Islet of Langerhans (tissue), 1 donor: ENCODE data around the gene SLC24A3.

Experiments used
- FAIRE-seq: peaks from one replicate; lab custom pipeline; 2011; peaks lifted over from hg19 to GRCh38; lab: Jason Lieb, UNC

The SLC24A3 gene

DNA sequence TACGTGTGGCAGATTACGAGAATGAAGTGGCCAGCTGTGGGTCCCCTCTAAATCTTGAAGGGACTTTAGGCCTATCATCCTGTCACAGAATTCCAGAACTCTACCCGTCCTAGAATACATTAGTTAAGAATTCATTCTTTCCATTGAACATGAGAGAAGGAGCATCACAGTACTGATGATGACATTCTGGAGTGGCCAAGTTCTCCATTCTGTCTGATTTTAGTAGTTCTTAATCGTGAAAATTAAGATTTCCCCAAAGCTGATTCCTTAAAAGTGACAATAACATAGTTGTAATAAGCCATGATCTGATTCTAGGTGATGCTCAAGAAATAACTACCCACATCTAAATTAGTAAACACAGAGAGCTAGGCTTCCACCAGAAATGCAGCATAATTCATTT is 510.6 kb downstream of the SLC24A3 start:
- no peak for FAIRE-seq

GRCh38 chr20:19723813-19724430 is 511.5 kb downstream of the SLC24A3 start:
- FAIRE-seq, result no peak

GRCh38 chr20:19725373-19725772 is 512.9 kb downstream of the SLC24A3 start:
- no peak for FAIRE-seq

- peak; percentile 41 for FAIRE-seq
Observed at GRCh38 chr20:19725814-19726525, 513.5 kb downstream of the SLC24A3 start.

DNA sequence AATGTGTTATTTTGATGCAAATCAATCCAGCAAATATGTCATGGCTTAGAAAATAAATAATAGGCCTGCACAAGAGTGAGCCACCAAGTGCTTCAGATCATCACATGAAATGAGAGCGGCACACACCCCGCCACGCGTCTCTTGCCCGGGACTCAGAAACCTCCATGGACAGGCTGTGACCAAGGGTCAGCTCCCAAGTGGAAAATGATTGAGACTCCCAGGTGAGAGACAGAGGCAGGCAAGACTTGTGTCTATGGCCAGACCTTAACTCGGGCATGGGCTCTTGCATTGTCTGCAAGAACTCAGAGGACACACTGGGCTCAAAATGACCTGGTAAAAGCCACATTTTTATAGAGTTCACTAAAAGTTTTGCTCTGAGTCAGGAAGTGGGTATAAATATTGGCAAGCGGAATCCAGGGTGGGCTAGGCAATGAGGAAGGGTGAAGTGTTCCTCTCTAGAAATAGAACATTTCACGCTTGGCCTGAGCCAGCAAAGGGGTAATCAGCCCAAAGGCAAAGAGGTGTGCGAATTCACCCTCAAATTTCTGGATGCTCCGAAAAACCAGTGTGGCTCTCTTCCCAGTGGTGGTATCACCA is 514.9 kb downstream of the SLC24A3 start:
- FAIRE-seq, result no peak

GRCh38 chr20:19729672-19730071 is 517.2 kb downstream of the SLC24A3 start:
- no peak for FAIRE-seq

DNA sequence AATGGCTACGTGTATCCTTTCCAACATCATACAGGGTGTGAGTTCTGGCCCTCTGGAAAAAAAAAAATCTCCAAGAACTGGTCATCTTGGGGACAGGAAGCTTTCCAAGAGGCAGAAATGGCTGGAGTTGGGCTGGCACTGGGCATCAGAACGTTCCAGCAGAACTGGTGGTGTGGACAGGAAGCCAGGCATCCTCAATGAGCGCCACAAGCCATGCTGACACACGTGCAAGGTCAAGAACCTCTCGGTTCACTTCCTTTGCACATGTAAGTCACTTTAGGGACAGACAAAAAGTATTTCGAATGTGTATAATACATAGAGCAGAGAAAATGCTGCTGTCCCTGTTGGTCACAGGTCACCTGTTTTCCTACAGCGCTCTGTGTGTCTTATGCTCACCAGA is 518.3 kb downstream of the SLC24A3 start:
- FAIRE-seq, result no peak

GRCh38 chr20:19734811-19735210 is 522.4 kb downstream of the SLC24A3 start:
- no peak for FAIRE-seq

DNA sequence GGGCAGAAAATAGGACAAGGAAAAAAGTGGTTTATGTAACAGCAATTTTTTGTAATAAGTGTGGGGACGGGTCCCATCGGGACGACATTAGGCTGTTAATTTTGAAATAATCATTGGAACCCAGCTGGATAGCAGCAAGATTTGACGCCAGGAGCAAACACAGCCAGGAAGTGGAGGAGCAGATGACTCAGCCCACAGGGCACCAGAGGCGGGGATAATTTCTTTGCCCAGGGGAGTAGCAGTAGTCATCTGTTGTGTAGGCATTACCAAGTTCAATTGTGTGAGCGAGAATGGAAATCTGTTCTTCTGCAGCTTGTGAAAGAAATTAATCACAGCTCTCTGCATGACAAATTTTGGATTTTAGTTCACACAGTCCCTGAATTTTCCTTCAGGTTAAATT is 523.0 kb downstream of the SLC24A3 start:
- peak; percentile 86 for FAIRE-seq

DNA sequence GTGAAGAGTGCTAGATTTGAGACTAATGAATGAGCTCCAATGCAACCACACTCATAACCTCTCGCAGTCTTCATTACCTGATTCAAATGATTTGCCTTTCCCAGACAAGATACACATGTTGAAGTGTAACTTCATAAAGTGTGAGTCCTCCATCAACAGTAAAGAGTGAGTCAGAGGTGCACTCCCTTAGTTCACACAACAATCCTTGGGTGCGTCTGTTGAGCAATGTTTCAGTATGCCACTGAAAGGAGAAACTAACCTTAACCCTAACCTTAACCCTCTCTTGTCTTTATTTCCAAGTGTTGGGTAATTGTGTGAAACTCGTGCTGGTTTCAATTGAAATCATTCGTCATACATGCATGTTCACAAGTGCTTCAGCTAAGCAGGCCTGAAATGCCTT is 524.6 kb downstream of the SLC24A3 start:
- no peak for FAIRE-seq

DNA sequence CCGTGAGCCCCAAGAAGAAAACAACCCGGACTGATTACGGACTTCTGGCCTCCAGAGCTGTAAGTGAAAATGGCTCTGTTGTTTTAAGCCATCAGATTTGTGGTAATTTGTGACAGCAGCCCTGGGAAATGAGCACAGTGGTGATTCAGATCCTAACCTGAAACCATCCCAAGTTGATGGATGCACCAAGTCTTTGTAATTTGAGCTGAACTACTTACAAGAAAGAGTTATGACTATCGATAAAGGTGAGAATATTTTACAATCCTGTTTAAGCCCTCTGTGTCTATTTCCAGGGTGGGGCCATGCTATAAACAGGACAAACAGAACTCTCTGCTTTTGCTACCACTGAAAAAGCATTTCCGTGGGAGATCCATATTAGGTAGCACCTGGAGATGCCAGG is 526.5 kb downstream of the SLC24A3 start:
- FAIRE-seq, result no peak

GRCh38 chr20:19739351-19739750 is 526.9 kb downstream of the SLC24A3 start:
- FAIRE-seq, result no peak

GRCh38 chr20:19740512-19740911 is 528.1 kb downstream of the SLC24A3 start:
- FAIRE-seq, result no peak

GRCh38 chr20:19741924-19742323 is 529.5 kb downstream of the SLC24A3 start:
- FAIRE-seq, result no peak

DNA sequence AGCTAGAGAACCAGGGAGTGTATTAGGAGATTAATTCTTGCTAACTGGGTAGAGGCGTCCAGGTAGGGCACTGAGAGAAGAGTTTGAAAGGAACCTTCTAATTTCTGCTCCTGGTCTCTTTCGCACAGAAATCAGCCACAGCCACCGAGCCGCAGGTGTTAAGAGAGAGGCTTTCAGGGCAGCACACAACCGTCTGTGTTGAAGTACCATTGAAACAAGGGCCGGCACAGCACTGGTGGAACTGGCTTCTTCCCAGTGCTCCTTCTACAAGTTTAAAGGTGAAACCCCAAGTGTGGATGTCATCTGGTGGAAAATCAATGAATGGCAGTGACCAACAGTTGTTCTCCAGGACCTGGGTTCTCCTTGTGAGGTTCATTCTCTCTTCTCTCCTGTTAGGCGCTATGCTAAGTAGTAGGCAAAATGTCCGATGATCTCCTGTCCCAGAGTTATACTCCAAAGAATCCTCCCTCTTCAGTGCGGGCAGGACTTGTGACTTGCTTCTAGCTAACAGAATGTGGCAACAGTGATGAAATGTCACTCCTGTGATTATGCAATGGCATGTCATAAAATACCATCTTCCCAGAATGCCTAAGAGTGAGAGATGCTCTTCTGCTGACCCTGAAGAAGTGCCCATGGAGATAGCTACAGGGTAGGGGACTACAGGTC is 530.7 kb downstream of the SLC24A3 start:
- no peak for FAIRE-seq

DNA sequence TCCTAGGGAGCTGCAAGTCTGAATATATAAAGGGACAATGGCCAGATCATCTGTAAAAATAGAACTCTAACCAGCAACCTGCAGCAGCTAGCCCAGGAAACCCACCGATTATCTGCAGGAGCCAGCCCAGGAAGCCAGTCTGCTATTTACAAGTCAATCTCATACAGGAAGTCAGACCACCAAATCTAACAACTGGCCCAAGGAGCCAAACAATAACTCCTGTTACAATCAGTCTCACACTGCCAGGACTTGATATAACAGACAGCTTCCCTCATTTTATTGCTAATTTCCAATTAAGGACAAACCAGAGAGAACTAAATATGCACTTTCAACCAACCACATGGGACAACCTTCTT is 531.2 kb downstream of the SLC24A3 start:
- no peak for FAIRE-seq

DNA sequence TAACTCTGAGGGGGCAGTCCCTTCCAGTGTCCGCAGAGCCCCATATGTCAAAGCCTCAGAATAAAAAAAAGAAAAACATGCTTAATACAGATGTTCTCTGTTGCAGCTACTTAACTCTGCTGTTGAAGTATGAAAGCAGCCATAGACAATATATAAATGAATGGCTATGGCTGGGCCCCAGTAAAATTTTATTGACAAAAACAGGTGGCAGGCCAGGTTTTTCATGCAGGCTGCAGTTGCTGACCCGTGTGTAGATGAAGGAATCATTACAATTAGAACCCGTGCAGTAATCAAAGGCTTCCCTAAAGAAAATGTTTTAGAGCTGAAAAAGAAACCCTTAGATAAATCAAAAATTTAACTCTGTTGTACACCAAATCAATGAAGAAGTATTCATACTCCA is 532.7 kb downstream of the SLC24A3 start:
- FAIRE-seq, result no peak

DNA sequence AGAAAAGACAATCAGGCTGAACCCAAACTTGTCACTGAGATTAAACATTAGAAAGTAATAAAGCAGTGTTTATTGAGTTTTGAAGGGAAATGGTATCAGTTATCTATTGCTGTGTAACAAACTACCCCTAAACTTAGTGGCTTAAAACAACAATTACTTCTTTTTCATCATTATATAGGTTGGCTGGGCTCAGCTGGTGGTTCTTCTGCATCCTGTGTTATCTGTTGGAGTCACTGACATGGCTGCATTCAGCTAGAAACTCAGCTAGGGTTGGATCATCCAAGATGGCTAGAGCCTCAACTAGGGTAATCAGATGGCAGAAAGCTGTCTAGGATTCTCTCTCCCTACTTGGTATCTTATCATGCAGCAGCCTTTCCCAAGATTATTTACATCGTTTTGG is 533.1 kb downstream of the SLC24A3 start:
- FAIRE-seq, result no peak

- no peak for FAIRE-seq
Observed at GRCh38 chr20:19746396-19746795, 534.0 kb downstream of the SLC24A3 start.

DNA sequence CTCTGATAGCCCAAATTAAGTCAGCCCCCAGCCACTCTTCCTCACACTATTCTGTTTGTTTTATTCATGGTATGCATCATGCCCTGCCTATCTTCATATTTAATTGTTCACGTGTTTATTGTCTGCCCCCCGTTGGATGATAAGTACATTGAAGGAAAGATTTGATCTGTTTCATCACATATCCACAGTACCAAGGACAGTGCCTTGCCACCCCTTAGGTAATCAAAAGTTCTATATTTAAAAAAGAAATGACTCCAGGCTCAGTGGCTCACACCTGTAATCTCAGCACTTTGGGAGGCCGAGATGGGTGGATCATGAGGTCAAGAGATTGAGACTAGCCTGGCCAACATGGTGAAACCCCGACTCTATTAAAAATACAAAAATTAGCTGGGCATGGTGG is 535.5 kb downstream of the SLC24A3 start:
- FAIRE-seq, result no peak

DNA sequence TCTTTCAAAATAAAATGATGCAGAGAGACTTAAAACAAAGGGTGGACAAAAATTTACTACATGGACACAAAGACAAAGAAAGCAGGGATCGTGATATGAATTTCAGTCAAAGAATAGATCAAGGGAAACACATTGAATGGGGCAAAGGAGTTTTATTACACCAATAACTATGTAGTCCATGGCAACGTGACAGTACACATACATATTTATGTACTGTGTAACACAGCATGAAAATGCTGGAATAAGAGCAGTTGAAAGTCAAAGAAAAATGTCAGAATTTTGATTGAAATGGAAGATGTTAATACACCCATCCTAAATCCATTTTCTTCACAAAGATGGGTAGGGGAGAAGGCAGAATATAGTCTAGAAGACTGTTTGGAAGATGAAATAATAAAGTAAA is 536.2 kb downstream of the SLC24A3 start:
- no peak for FAIRE-seq

DNA sequence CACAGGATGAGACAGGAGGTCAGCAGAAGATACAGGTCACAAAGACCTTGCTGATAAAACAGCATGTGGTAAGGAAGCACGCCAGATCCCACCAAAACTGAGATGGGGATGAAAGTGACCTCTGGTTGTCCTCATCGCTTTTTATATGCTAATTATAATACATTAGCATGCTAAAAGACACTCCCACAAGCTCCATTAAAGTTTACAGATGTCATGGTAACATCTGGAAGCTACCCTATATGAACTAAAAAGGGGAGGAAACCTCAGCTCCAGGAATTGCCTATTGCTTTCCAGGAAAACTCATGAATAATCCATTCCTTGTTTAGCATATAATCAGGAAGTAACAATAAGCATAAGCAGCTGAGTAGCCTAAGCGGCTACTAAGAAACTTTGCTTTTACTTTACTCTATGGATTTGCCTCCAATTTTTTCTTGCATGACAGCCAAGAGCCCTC is 537.2 kb downstream of the SLC24A3 start:
- FAIRE-seq, result no peak

DNA sequence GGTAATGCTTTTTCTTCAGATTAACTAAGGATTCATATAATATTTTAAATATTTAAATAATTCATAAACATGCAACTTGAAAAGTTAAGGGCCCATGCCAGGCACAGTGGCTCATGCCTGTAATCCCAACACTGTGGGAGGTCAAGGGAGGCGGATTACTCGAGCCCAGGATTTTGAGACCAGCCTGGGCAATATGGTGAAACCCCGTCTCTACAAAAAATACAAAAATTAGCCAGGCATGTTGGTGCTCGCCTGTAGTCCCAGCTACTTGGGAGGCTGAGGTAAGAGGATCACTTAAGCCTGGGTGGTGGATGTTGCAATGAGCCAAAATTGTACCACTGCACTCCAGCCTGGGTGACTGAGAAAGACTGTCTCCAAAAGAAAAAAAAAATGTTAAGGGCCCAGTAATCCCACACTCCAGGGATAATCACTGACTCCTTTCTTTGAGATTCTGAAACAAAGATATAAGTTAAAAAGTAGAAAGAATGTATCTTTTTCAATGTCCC is 537.7 kb downstream of the SLC24A3 start:
- FAIRE-seq, result no peak
